Esophagus muscularis mucosa (tissue), 4 donors: Measurements from ENCODE around the gene IL9.

Experiments
- CTCF ChIP-seq, 3 experiments: fragments of 200-600 bp in 2 of 3; fragments of 450-650 bp in 1 of 3; sonication (generic) in 2 of 3; IDR thresholded peaks; one replicate each; pipeline ENCODE4 v1.5.1; 2017 to 2019; ENCODE audit warnings: antibody characterized with exemption in 3 of 3, mild to moderate bottlenecking in 2 of 3, moderate library complexity in 1 of 3
- EP300 ChIP-seq: sonication (generic); formaldehyde crosslinking; IDR thresholded peaks from one replicate; pipeline ENCODE4 v1.6.1; 2017; ENCODE audit warnings: antibody characterized with exemption
- POLR2A ChIP-seq: fragments of 450-650 bp; IDR thresholded peaks from one replicate; pipeline ENCODE4 v1.6.1; 2017; ENCODE audit warnings: antibody characterized with exemption, moderate library complexity, mild to moderate bottlenecking, low read depth

- no peak for TF ChIP-seq POLR2A
- no peak for TF ChIP-seq CTCF (IDR thresholded peaks at IDR 0.05)
- no peak for TF ChIP-seq EP300
Measured at GRCh38 chr5:135894276-135894675, 1.4 kb downstream of the IL9 start.
